AG04450 (cell line): Measurements from ENCODE around the gene KMT2B. TPM values are rescaled to one million over a fixed set of nuclear protein-coding genes. Genes with fewer than 3 reads are reported as not detected.

Experiments
- CTCF ChIA-PET: fragments of 300-600, 350-600 bp; formaldehyde crosslinking; extraction: SDS; loops from one replicate; lab custom pipeline; 2022; ENCODE audit warnings: antibody characterized with exemption, inconsistent platforms; lab: Charles Lee
- POLR2A ChIA-PET: fragments of 350-600 bp; formaldehyde crosslinking; extraction: SDS; loops from one replicate; lab custom pipeline; 2021; ENCODE audit warnings: antibody characterized with exemption, inconsistent platforms; lab: Yijun Ruan, JAX
- DNase-seq: peaks from one replicate; pipeline ENCODE4 v3.0.0-alpha.2; 2011; ENCODE audit warnings: low read depth, low spot score
- H3K27ac ChIP-seq: one replicate; pipeline ENCODE4 v1.5.1; 2012; ENCODE audit warnings: low read depth, low read length, control low read depth
- H3K27me3 ChIP-seq: one replicate; pipeline ENCODE4 v1.6.0; 2012; ENCODE audit warnings: low read length; ENCODE audit not compliant: control insufficient read depth, insufficient read depth
- H3K4me3 ChIP-seq: 2 replicates; pipeline ENCODE4 v1.5.1; 2011; ENCODE audit warnings: mild to moderate bottlenecking, low read depth, low read length, control low read depth
- H3K9me3 ChIP-seq: 2 replicates; pipeline ENCODE4 v1.5.1; 2012; ENCODE audit warnings: low read length; ENCODE audit not compliant: control insufficient read depth, insufficient read depth
- CTCF ChIP-seq: IDR thresholded peaks from 2 replicates; pipeline ENCODE4 v1.5.1; 2011; ENCODE audit warnings: low read depth, low read length, control low read depth, inconsistent platforms
- polyA plus RNA-seq: library from polyadenylated mRNA; depleted of rRNA; stranded (reverse); fragments of >200 nt; gene quantifications from 2 replicates; pipeline ENCODE4 v1.2.3, GENCODE V29; 2011

KMT2B gene
- polyA plus RNA-seq, 1 experiment, result 6.1 TPM

- Histone ChIP-seq H3K27me3 (no peaks in the 10 kb centered on the region), H3K9me3 (no peaks in the 10 kb centered on the region), H3K4me3 (no peak overlapping the region), H3K27ac (no peak overlapping the region)
- no peak for DNase-seq
- TF ChIP-seq CTCF, result no peak
- CTCF ChIA-PET, result interaction anchor here (1.2 kb wide), 1 partner anchor 67 kb away, joined by 5 read pairs; no protein-coding TSS in a partner anchor
- POLR2A ChIA-PET, result interaction anchor here (0.6 kb wide), 1 partner anchor 12 kb away, joined by 3 read pairs; no protein-coding TSS in a partner anchor
Observed at GRCh38 chr19:35752746-35753350, 35.0 kb downstream of the KMT2B start.

GRCh38 chr19:35753634-35754369, 36.0 kb downstream of the KMT2B start:
- Histone ChIP-seq H3K4me3 (no peak overlapping the region), H3K27ac (no peak overlapping the region), H3K9me3 (no peaks in the 10 kb centered on the region), H3K27me3 (no peaks in the 10 kb centered on the region)
- DNase-seq, result no peak
- TF ChIP-seq CTCF, result no peak
- ChIA-PET POLR2A (no interaction called here), CTCF (interaction anchor here (0.6 kb wide), 1 partner anchor 8 kb away, joined by 7 read pairs; the partner anchor contains the start of genes PSENEN and U2AF1L4)

DNA sequence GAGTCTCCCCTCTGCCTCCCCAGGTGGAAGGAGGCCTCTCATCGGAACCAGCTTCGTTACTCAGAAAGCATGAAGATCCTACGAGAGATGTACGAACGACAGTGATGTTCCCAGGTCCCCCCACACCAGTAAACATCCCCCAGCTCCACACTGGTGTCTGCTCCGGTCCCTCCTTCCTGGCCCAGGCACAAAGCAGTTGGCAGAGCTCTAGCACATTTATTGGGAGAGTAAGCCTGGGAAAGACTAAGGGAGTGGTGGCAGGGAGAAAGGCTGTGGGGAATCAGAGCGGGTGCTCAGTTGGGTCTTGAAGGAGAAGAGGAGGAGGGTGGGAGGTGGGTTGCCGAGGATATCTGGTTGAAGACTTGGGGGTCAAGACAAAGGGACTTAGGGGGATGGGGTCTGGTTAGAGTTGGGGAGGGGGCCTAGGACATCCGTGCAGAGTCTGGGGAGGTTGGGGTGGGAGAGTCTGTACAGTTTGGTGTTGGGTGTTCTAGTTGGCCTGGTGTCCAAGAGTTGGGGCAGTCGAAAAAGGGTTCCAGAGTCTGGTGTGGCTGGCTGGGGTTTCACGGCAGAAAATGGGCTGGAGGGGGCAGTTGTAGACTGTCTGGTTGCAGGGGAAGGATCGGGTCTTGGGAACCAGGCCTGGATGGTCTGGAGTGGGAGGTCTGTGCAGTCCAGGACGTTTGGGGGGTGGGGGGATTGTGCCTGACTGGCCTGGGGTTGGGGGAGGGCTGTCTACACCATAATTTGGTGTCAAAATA, 36.7 kb downstream of the KMT2B start:
- ChIA-PET POLR2A (no interaction called here), CTCF (interaction anchor here (0.6 kb wide), 1 partner anchor 9 kb away, joined by 7 read pairs; the partner anchor contains the start of genes PSENEN and U2AF1L4)
- no peak overlapping the region for H3K27ac ChIP-seq
- no peak for TF ChIP-seq CTCF
- no peak for DNase-seq
- no peak overlapping the region for H3K4me3 ChIP-seq
- H3K27me3 ChIP-seq, result no peaks in the 10 kb centered on the region
- no peaks in the 10 kb centered on the region for H3K9me3 ChIP-seq

DNA sequence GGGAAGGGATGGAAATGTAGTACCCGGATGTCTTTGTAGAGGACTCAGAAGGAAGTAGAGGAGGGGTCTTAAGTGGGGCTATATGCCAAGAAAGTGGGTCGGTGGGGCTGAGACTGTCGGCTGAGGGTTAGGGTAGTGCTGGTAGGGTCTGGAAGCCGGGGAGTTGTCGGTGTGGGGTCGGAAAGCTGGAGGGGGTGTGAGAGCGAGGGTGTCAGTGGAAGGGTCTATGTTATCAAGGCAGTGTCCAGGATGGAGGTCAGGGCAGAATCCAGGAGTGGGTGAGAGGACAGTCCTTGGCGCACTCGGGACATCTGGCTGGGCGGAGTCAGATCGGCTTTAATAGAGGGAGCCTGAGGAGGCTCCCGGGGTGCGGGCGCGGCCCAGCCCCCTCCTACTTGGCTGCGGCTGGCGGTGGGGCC, 37.3 kb downstream of the KMT2B start:
- no peak for TF ChIP-seq CTCF
- H3K27me3 ChIP-seq, result no peaks in the 10 kb centered on the region
- no peaks in the 10 kb centered on the region for H3K9me3 ChIP-seq
- no peak for DNase-seq
- ChIA-PET CTCF (no interaction called here), POLR2A (no interaction called here)
- H3K27ac ChIP-seq, result peak overlapping the region; percentile 11
- peak overlapping the region; percentile 66; the same call in 1 of the 2 replicates for H3K4me3 ChIP-seq
